ENCODE measurements around the gene HOXA13.
A peak's percentile ranks its signal among the peaks of the same experiment; 100 is the strongest.

The HOXA13 gene

DNA sequence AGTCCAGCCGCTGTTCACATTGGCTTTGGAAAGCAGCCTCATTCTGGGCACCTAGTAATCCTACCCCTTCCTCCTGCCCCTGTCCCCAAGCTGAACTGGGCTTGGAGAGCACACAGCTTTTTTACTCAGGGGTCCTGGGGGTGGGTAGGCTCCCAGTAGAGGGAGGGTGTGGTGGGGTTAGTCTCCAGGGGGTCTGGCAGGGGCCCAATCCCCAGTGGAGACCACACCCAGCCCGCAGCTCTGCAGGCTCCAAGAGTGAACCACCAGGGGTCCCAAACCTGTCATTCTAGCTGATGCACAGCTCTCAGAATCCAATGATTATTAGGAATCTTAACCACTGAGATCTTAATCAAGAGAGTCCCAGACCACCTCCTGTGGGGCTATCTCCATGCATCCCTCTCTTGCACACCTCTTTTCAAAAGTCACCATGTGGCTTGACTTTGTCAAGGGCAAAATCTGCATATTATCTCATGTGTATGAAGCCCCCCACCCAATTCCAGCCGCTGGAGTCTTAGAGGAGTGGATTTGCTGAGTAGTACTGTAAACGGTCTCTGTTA lies 17.5 kb downstream of the HOXA13 start:
- no peak overlapping the region for H2BK120ac ChIP-seq (ENCODE audit: insufficient read depth, low read length, poor library complexity)
- H3K79me2 ChIP-seq (ENCODE audit: control insufficient read depth, insufficient read depth, low read length, poor library complexity) = no peaks in the 10 kb centered on the region
- no peak overlapping the region for H3K9ac ChIP-seq (ENCODE audit: low read length)
- no peaks in the 10 kb centered on the region for H3K79me1 ChIP-seq (ENCODE audit: low read length)
- H3K23ac ChIP-seq (ENCODE audit: low read length) = no peak overlapping the region
- no peak overlapping the region for H2AK5ac ChIP-seq (ENCODE audit: low read length)
- H2AFZ ChIP-seq (ENCODE audit: insufficient read depth, low read length, poor library complexity) = no peak overlapping the region
- DNase-seq = no peak
- H3K14ac ChIP-seq (ENCODE audit: low read length) = no peak overlapping the region
- peaks cover 19% of the 10 kb centered on the region for H3K9me3 ChIP-seq (ENCODE audit: insufficient read depth, low read depth, low read length)
- no peak overlapping the region for H2BK12ac ChIP-seq (ENCODE audit: low read length)
- H3K18ac ChIP-seq (ENCODE audit: low read length) = no peak overlapping the region
- no CpG with 5 or more reads among the region's 4 CpGs for WGBS (ENCODE audit: extremely low coverage, insufficient coverage, insufficient read length)
- no peak overlapping the region for H4K8ac ChIP-seq (ENCODE audit: low read depth, low read length)
- no peak overlapping the region for H4K91ac ChIP-seq (ENCODE audit: low read depth, low read length)
- H4K12ac ChIP-seq (ENCODE audit: low read depth, low read length) = no peak overlapping the region
- H3K27ac ChIP-seq (ENCODE audit: low read depth, low read length) = no peak overlapping the region
- no peaks in the 10 kb centered on the region for H3K36me3 ChIP-seq (ENCODE audit: control insufficient read depth in 1 of 2, insufficient read depth in 2 of 2, low read length in 2 of 2)
- H3K4ac ChIP-seq (ENCODE audit: low read depth, low read length) = no peak overlapping the region
- H3K27me3 ChIP-seq (ENCODE audit: insufficient read depth, low read length) = peaks cover 83% of the 10 kb centered on the region
- H3K4me1 ChIP-seq (ENCODE audit: control insufficient read depth in 1 of 2, insufficient read depth in 2 of 2, low read length in 2 of 2) = peaks cover 18 to 21% of the 10 kb centered on the region in 2 experiments
- no peak overlapping the region for H3K4me2 ChIP-seq (ENCODE audit: low read length)
- H3K4me3 ChIP-seq (ENCODE audit: low read depth, low read length) = no peak overlapping the region
- H2BK5ac ChIP-seq (ENCODE audit: low read depth, low read length, poor library complexity) = no peak overlapping the region

DNA sequence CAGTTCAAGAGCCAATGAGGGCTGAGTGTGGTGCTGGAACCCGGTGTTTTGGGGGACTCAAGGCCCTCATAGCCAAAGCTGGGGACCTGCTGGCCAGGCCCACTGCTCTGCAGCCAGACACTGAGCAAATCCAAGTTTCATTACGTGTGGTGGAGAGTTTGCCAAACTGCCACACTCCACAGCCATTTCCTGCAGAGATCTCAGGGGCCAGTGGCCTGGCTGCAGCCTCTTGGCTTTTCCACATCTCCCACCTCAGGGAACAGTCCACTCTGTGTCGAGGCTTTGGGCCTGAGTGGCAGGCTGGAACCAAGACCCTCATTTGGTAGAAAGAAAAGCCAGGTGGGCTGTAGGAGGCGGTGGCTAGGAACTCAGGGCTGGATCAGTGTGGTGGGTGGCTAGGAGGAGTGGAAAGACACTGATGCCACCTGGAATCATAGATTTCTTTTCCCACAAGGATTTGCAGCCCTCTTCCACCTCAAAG lies 18.1 kb downstream of the HOXA13 start:
- no CpG with 5 or more reads among the region's 4 CpGs for WGBS (ENCODE audit: extremely low coverage, insufficient coverage, insufficient read length)
- Histone ChIP-seq H2BK12ac (ENCODE audit: low read length) (no peak overlapping the region), H2AK5ac (ENCODE audit: low read length) (no peak overlapping the region), H4K12ac (ENCODE audit: low read depth, low read length) (no peak overlapping the region), H3K9me3 (ENCODE audit: insufficient read depth, low read depth, low read length) (peaks cover 21% of the 10 kb centered on the region), H3K4me3 (ENCODE audit: low read depth, low read length) (no peak overlapping the region), H3K14ac (ENCODE audit: low read length) (no peak overlapping the region), H3K4ac (ENCODE audit: low read depth, low read length) (no peak overlapping the region), H2AFZ (ENCODE audit: insufficient read depth, low read length, poor library complexity) (no peak overlapping the region), H3K27me3 (ENCODE audit: insufficient read depth, low read length) (peaks cover 84% of the 10 kb centered on the region), H3K79me1 (ENCODE audit: low read length) (no peaks in the 10 kb centered on the region), H3K18ac (ENCODE audit: low read length) (no peak overlapping the region), H3K4me1 (ENCODE audit: control insufficient read depth in 1 of 2, insufficient read depth in 2 of 2, low read length in 2 of 2) (peaks cover 18 to 21% of the 10 kb centered on the region in 2 experiments), H3K4me2 (ENCODE audit: low read length) (no peak overlapping the region), H3K36me3 (ENCODE audit: control insufficient read depth in 1 of 2, insufficient read depth in 2 of 2, low read length in 2 of 2) (no peaks in the 10 kb centered on the region), H2BK5ac (ENCODE audit: low read depth, low read length, poor library complexity) (no peak overlapping the region), H3K27ac (ENCODE audit: low read depth, low read length) (no peak overlapping the region), H3K79me2 (ENCODE audit: control insufficient read depth, insufficient read depth, low read length, poor library complexity) (no peaks in the 10 kb centered on the region), H4K8ac (ENCODE audit: low read depth, low read length) (no peak overlapping the region), H3K9ac (ENCODE audit: low read length) (no peak overlapping the region), H3K23ac (ENCODE audit: low read length) (no peak overlapping the region), H4K91ac (ENCODE audit: low read depth, low read length) (no peak overlapping the region), H2BK120ac (ENCODE audit: insufficient read depth, low read length, poor library complexity) (no peak overlapping the region)
- DNase-seq = no peak

DNA sequence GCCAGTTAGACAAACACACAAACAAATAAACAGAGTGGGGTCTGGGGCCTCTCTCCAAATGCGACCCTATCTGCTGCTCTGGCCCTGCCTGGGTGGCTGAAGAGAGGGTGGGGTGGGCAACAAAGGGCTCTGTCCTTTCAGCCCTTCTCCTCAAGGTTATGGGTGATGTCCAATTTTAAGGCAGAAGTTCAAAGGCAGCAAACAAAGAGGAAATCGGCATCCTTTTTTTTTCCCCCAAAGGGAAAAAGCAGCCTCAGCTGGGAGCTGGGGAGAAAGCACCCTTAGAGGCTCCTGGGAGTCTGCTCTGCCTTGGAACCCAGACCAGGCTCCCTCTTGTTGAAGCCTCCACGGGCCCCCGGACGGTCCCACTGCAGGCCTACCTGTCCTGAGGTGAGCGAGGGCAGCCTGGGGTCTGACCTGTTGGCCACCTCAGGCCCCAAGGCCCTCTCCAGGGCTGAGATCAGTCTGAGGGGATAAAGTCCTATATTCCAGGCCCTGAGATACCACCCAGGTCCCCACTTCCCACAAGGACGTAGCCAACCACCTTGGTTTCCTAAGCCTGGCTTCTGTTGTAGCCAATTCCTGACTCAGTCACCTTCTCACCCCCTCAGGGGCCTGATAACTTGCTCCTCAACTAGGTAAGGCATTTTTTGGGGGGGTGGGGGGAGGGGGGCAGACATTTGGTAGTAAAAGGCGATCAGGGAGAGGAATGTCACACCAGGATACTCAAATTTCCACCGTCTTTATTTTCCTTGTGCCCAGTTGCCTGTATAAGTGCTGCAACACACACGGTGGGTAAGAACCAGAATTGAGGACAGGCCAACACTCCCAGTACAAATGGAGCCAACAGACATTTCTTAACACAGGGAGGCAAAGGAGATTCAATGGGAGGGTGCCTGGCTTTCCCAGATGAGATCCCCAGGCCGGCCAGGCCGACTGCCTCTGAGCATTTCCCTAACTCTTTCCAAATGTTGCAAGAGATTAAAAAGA lies 19.2 kb downstream of the HOXA13 start:
- Histone ChIP-seq H3K9me3 (ENCODE audit: insufficient read depth, low read depth, low read length) (peaks cover 24% of the 10 kb centered on the region), H2AK5ac (ENCODE audit: low read length) (no peak overlapping the region), H3K4ac (ENCODE audit: low read depth, low read length) (no peak overlapping the region), H4K12ac (ENCODE audit: low read depth, low read length) (no peak overlapping the region), H3K4me1 (ENCODE audit: control insufficient read depth in 1 of 2, insufficient read depth in 2 of 2, low read length in 2 of 2) (peaks cover 18 to 21% of the 10 kb centered on the region in 2 experiments), H3K4me2 (ENCODE audit: low read length) (no peak overlapping the region), H3K79me2 (ENCODE audit: control insufficient read depth, insufficient read depth, low read length, poor library complexity) (no peaks in the 10 kb centered on the region), H3K9ac (ENCODE audit: low read length) (no peak overlapping the region), H4K91ac (ENCODE audit: low read depth, low read length) (no peak overlapping the region), H3K14ac (ENCODE audit: low read length) (no peak overlapping the region), H2BK120ac (ENCODE audit: insufficient read depth, low read length, poor library complexity) (no peak overlapping the region), H3K36me3 (ENCODE audit: control insufficient read depth in 1 of 2, insufficient read depth in 2 of 2, low read length in 2 of 2) (no peaks in the 10 kb centered on the region), H3K23ac (ENCODE audit: low read length) (no peak overlapping the region), H3K27ac (ENCODE audit: low read depth, low read length) (no peak overlapping the region), H2AFZ (ENCODE audit: insufficient read depth, low read length, poor library complexity) (no peak overlapping the region), H2BK12ac (ENCODE audit: low read length) (no peak overlapping the region), H2BK5ac (ENCODE audit: low read depth, low read length, poor library complexity) (no peak overlapping the region), H3K27me3 (ENCODE audit: insufficient read depth, low read length) (peaks cover 87% of the 10 kb centered on the region), H3K4me3 (ENCODE audit: low read depth, low read length) (no peak overlapping the region), H3K79me1 (ENCODE audit: low read length) (no peaks in the 10 kb centered on the region), H3K18ac (ENCODE audit: low read length) (no peak overlapping the region), H4K8ac (ENCODE audit: low read depth, low read length) (no peak overlapping the region)
- no peak for DNase-seq
- WGBS (ENCODE audit: extremely low coverage, insufficient coverage, insufficient read length) = no CpG with 5 or more reads among the region's 12 CpGs

DNA sequence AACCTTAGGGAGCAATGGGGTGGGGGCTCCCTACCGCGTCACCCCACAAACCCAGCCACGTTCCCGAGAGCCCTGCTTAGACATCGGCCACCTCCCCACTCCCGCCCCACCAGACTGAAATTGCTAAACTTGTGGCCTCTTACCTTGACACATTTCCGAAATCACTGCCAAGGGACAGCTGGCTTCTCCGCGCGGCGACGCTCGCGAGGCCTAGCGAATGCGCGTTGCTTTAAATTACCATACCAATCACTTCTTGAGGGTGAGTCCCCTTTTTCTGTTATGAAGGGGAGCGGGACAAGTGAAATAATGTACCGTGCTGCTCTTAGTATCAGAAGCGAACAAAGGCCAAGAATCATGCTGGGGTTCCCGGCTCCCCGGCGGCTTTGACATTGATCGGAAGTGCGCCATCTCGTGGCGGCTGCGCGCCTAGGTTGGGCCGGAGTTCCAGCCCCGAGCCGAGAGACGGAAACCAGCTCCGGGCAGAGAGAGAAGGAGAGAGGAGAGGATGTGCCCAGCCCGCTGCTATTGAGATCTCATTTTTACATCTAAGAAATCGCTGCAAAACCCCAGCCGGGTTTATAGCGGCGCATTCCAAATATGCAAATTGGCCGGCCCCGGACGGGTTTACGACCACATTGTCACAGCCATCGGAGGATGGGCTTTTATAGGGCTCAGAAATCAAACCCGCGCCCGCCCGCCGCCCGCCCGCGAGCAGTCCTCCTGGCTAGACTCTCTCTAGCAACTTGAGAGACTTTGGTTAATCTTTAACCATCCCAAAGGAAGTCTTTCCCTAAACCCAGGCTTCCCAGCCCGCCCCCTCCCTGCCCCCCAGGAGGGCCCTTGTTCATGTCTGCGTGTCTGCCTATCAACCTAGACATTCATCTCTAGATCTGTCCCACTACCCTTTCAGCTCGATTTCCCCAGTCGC lies 20.1 kb downstream of the HOXA13 start:
- H4K91ac ChIP-seq (ENCODE audit: low read depth, low read length) = no peak overlapping the region
- no peaks in the 10 kb centered on the region for H3K79me1 ChIP-seq (ENCODE audit: low read length)
- peaks cover 27% of the 10 kb centered on the region for H3K9me3 ChIP-seq (ENCODE audit: insufficient read depth, low read depth, low read length)
- H3K79me2 ChIP-seq (ENCODE audit: control insufficient read depth, insufficient read depth, low read length, poor library complexity) = no peaks in the 10 kb centered on the region
- peaks cover 87% of the 10 kb centered on the region for H3K27me3 ChIP-seq (ENCODE audit: insufficient read depth, low read length)
- H3K27ac ChIP-seq (ENCODE audit: low read depth, low read length) = no peak overlapping the region
- H3K18ac ChIP-seq (ENCODE audit: low read length) = no peak overlapping the region
- H3K23ac ChIP-seq (ENCODE audit: low read length) = no peak overlapping the region
- H2BK12ac ChIP-seq (ENCODE audit: low read length) = no peak overlapping the region
- no peak overlapping the region for H3K4ac ChIP-seq (ENCODE audit: low read depth, low read length)
- no peak overlapping the region for H4K8ac ChIP-seq (ENCODE audit: low read depth, low read length)
- H2BK120ac ChIP-seq (ENCODE audit: insufficient read depth, low read length, poor library complexity) = no peak overlapping the region
- H3K9ac ChIP-seq (ENCODE audit: low read length) = no peak overlapping the region
- peak in 1 of 2 donors; percentile 55 for DNase-seq
- no CpG with 5 or more reads among the region's 56 CpGs for WGBS (ENCODE audit: extremely low coverage, insufficient coverage, insufficient read length)
- no peak overlapping the region for H2BK5ac ChIP-seq (ENCODE audit: low read depth, low read length, poor library complexity)
- peak overlapping the region; percentile 20 for H3K4me2 ChIP-seq (ENCODE audit: low read length)
- H3K4me3 ChIP-seq (ENCODE audit: low read depth, low read length) = no peak overlapping the region
- no peak overlapping the region for H4K12ac ChIP-seq (ENCODE audit: low read depth, low read length)
- no peak overlapping the region for H3K14ac ChIP-seq (ENCODE audit: low read length)
- no peak overlapping the region for H2AK5ac ChIP-seq (ENCODE audit: low read length)
- peaks cover 12 to 14% of the 10 kb centered on the region in 2 experiments for H3K4me1 ChIP-seq (ENCODE audit: control insufficient read depth in 1 of 2, insufficient read depth in 2 of 2, low read length in 2 of 2)
- no peak overlapping the region for H2AFZ ChIP-seq (ENCODE audit: insufficient read depth, low read length, poor library complexity)
- H3K36me3 ChIP-seq (ENCODE audit: control insufficient read depth in 1 of 2, insufficient read depth in 2 of 2, low read length in 2 of 2) = no peaks in the 10 kb centered on the region
